SKM-1 (cell line): ENCODE data around the gene CABLES1.
"Not testable (repeated sequence)": the region's sequence is repeated elsewhere in the genome, so short reads cannot be mapped to it uniquely, and the experiment has no call there.

Experiments used
- DNase-seq: peaks from one replicate; lab custom pipeline; 2025; ENCODE audit not compliant: unreplicated experiment; lab: John Stamatoyannopoulos, UW

Gene CABLES1

GRCh38 chr18:23109163-23109562 is 26.1 kb upstream of the CABLES1 start:
- not testable (repeated sequence) for DNase-seq

DNA sequence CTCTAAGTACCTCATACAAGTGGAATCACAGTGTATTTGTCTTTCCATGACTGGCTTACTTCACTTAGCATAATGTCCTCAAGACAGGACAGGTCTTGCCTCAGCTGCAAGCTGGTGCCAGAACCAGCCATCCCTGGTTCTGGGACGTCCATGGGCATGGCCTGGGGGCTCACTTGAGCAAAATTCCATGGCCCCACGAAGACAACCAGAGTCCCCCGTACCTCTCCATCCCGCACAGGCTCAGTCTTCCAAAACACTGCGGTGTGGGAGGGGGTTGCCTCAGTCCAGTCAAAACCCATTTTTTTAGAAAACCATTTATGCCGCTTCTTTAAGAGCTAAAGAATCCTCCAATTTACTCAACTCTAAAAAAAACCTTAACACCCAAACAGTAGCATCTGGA is 21.7 kb upstream of the CABLES1 start:
- DNase-seq: no peak

- DNase-seq: no peak
Measured at GRCh38 chr18:23114171-23114881, 21.0 kb upstream of the CABLES1 start.

GRCh38 chr18:23114911-23115310 is 20.4 kb upstream of the CABLES1 start:
- no peak for DNase-seq

GRCh38 chr18:23115683-23116096 is 19.6 kb upstream of the CABLES1 start:
- no peak for DNase-seq

DNA sequence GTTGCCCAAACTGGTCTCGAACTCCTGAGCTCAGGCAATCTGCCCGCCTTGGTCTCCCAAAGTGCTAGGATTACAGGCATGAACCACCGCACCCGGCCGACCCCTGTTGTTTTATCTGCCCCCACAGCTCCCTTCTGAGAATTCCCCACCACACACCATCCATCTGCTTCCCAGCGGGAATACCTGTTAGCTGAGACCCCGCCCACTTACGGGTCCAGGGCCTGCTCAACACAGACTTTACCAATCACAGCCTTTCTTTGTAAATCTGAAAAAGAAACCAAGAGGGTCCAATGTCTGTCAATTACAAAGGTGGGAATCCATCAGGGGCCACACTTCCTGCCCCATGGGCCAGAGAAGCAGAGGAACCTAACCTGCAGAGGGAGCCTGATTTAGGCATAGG is 14.2 kb upstream of the CABLES1 start:
- no peak for DNase-seq

- no peak for DNase-seq
Measured at GRCh38 chr18:23122334-23123229, 12.7 kb upstream of the CABLES1 start.

DNA sequence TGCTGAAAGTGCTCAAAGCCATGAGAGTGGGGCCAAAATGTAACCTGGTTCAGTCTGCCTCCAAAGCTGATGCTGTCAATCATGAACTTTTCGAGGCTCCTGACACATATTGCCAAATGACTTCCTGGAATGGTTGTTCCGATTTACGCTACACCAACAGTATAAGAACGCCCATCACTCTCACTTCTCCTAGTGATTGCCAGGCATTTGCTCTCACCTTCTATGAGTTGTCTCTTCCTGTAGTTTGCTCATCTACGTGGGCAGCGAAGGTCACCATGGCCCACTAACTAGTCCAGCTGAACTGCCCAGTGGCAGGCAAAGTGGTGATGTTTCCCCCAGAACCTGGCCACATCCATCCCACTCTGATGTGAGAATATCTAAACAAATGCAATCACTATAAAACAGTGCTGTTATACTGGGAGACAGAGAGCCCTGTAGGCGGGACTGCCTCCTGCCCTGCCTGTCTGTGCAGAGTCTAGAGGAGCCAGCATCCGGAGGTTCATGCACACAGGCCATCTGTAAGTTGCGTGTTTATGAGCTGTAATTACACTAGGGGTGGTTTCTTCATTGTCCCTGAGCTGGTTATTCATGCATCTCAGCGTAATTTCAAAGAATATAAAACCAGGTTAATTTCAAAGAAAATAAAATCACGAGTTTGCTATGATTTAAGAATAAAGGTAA is 8.8 kb upstream of the CABLES1 start:
- DNase-seq: no peak

DNA sequence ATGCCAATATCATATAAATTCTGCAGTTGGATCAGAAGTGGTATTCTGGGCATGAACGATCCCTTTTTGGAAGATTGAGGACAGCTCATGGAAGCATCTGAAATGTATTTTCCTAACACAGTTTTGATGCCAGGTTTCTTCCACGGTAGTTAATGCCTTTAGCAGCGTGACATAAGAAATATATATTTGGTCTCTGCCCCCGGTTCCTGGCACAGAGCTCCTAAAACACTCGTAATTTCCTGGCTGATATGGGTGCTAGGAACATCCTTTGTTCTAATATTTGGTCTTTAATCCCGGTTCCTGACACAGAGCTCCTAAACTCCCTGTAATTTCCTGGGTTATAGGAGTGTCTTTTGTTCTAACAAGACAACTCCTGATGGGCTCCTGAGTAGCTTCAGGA is 8.2 kb upstream of the CABLES1 start:
- DNase-seq: no peak

DNA sequence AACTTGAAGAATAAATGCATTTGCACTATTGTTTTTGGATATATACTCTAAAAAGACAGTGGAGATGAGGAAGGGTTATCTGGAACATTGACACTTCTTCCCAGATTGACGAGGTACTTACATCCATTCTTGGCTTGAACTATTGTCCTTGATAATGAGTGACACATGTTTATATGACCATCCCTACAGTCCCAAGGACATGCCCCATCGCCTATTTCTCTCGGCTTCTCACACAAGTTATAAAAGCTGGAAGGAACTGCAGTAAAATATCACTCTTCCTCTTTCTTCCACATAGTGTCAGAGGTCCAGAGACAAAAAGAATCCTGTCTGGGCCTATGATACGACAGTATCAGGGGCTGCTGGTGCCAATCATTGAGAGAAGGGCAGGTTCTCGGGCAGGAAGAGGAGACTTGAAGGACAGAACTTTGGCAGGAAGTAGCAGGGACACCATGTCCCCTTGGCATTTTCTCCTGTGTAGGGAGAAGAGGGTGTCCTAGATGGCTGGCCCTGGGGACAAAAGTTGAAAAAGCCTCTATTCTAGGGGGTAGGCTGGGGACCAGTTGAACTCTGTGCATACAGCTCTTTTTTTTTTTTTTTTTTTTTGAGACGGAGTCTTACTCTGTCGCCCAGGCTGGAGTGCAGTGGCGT is 5.8 kb upstream of the CABLES1 start:
- DNase-seq: no peak

DNA sequence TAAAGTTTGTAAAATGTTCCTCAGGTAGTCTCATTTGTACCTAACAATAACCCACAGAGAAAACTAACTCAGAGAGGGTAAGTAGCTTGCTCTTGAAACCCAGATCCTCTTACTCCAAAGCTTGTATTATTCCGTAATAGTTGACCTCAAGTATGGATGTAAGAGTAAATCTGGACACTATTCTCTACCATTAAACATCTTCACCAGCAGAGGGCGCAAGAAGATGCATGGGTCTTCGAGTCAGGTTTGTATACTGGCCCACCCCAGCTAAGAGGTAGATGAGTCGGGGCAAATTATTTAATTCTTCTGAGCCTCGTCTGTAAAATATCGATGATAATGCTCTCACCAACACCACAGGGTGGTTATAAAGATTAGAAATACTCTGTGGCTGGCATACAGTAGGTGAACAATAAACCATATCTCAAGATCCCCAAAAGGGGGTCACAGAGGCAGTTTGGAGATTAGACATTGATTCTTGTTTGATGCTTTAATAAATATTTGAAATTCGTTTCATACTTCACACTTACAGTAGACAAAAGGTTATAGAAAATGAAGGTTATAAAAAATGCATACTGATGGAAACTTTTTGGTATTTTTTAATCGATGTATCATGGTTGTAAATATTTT is 3.5 kb upstream of the CABLES1 start:
- DNase-seq: peak; percentile 55

GRCh38 chr18:23133860-23134779 is 1.2 kb upstream of the CABLES1 start:
- DNase-seq: no peak

- DNase-seq: no peak
Measured at GRCh38 chr18:23135550-23136325, 453 bp downstream of the CABLES1 start.

DNA sequence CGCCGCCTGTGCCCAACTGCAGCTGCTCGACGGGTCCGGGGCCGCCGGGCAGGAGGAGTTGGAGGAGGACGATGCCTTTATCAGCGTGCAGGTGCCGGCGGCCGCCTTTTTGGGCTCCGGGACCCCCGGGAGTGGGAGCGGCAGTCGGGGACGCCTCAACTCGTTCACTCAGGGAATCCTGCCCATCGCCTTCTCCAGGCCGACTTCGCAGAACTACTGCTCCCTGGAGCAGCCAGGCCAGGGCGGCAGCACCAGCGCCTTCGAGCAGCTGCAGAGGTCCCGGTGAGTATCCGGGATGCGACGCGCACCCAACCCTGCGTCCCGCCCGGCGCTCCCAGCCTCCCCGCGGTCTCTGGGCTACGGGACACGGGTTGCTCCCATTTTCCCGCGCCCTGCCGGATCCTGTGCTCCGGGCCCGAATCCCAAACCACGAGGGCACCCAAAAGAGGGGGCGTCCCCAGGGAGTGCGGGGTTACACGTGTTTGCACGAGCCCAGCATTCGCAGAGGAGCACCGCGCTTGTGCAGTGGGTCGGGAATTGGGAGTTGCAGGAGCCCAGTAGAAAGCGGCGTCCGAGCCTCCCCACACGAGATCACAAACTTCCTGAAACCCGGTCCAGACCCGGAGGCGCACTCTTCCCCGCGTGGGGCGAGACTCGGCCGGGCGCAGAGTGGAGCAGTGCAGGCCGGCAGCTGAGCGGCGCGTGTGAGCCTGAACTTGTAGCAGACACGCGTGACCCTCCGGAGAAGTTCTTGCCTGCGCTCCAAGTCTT is 1.2 kb downstream of the CABLES1 start:
- DNase-seq: no peak

- DNase-seq: no peak
Measured at GRCh38 chr18:23137097-23137635, 1.9 kb downstream of the CABLES1 start.

DNA sequence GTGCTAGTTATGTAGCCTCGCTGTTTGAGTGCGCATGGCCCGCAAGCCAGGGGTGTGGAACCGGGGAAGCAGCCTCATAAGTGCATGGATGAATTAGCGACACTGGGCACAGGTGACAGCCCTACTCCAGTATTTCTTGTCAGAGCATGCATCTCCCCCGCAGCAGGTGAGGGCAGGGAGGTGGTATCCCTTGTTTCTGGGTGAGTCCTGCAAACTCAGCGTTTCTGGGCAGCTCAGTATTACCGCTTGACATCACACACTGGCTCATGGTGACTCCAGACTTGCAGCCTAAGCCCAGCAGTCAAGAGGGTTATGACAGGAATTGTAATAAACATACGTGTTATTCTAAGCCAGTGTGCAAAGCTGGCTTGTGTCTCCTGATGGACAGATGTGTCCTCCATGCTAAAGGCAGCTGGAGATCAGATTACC is 2.5 kb downstream of the CABLES1 start:
- no peak for DNase-seq

GRCh38 chr18:23138471-23138870 is 3.2 kb downstream of the CABLES1 start:
- DNase-seq: no peak
